Stimulated activated CD4-positive, alpha-beta T cell treated with anti-CD3 and anti-CD28 coated beads, Interleukin-15, amount 100 ng/mL, for 24 hours (primary cell): ENCODE measurements around the gene KPTN.
A peak's percentile ranks its signal among the peaks of the same experiment; 100 is the strongest.

Experiments used
- DNase-seq: peaks from one replicate; pipeline ENCODE4 v3.0.0-alpha.2; 2020

Gene KPTN

GRCh38 chr19:47483800-47484690 lies at the start of gene KPTN:
Gene KPTN (minus strand): TSS chr19:47484219. CDS start chr19:47484160, 59 bp downstream.
- peak; percentile 94 for DNase-seq

- no peak for DNase-seq
Observed at GRCh38 chr19:47531640-47532387, 47.8 kb upstream of the KPTN start.

- DNase-seq, result no peak
Observed at GRCh38 chr19:47529018-47529742, 45.2 kb upstream of the KPTN start.

- no peak for DNase-seq
Observed at GRCh38 chr19:47526798-47527197, 42.8 kb upstream of the KPTN start.

- no peak for DNase-seq
Observed at GRCh38 chr19:47523473-47523872, 39.5 kb upstream of the KPTN start.

GRCh38 chr19:47521473-47522180 lies 37.6 kb upstream of the KPTN start:
- no peak for DNase-seq

GRCh38 chr19:47520839-47521238 lies 36.8 kb upstream of the KPTN start:
- no peak for DNase-seq

- DNase-seq, result no peak
Observed at GRCh38 chr19:47520343-47520806, 36.4 kb upstream of the KPTN start.

- DNase-seq, result no peak
Observed at GRCh38 chr19:47518854-47519253, 34.8 kb upstream of the KPTN start.

- peak; percentile 60 for DNase-seq
Observed at GRCh38 chr19:47518139-47518538, 34.1 kb upstream of the KPTN start.

GRCh38 chr19:47514869-47515588 lies 31.0 kb upstream of the KPTN start, which contains the start of gene NAPA:
Gene NAPA (minus strand): TSS chr19:47515063. CDS start chr19:47514940, 123 bp downstream.
- DNase-seq, result peak; percentile 100

- DNase-seq, result no peak
Observed at GRCh38 chr19:47514151-47514868, 30.3 kb upstream of the KPTN start.

GRCh38 chr19:47512948-47513319 lies 28.9 kb upstream of the KPTN start:
- DNase-seq, result no peak

GRCh38 chr19:47512183-47512947 lies 28.3 kb upstream of the KPTN start:
- no peak for DNase-seq

- DNase-seq, result no peak
Observed at GRCh38 chr19:47511681-47512080, 27.7 kb upstream of the KPTN start.

- DNase-seq, result no peak
Observed at GRCh38 chr19:47511128-47511517, 27.1 kb upstream of the KPTN start.

- no peak for DNase-seq
Observed at GRCh38 chr19:47510516-47511127, 26.6 kb upstream of the KPTN start.

- no peak for DNase-seq
Observed at GRCh38 chr19:47509973-47510372, 26.0 kb upstream of the KPTN start.

- no peak for DNase-seq
Observed at GRCh38 chr19:47509170-47509847, 25.3 kb upstream of the KPTN start.
